Left hindlimb (tissue), 1 donor: ENCODE data around the gene MORN1.

Experiments used
- DNase-seq: peaks from one replicate; pipeline ENCODE4 v3.0.0-alpha.2; 2018

MORN1 gene

GRCh38 chr1:2349806-2350205, 41.5 kb downstream of the MORN1 start:
- DNase-seq: no peak

GRCh38 chr1:2348346-2349325, 42.7 kb downstream of the MORN1 start:
- DNase-seq: no peak

GRCh38 chr1:2347896-2348295, 43.5 kb downstream of the MORN1 start:
- DNase-seq: no peak

DNA sequence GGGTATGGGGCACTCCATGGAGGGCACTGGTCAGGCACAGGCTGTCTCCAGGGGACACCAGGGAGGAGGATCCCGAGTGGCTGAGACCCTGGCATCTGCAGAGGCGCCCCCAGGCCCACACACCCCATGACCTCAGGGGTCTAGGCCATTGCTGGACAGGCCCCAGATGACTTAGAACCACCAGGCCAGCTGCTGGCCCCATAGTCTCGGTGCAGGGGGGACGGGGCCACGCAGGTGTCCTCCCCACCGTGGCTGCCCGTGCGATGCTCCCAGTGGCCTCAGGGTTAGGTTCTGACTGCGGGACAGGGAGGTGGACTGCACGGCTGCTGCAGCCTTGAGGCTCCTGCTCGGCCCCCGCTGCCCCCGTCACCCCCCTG, 44.0 kb downstream of the MORN1 start:
- DNase-seq: no peak

GRCh38 chr1:2346691-2347408, 44.5 kb downstream of the MORN1 start:
- DNase-seq: no peak

- no peak for DNase-seq
Measured at GRCh38 chr1:2345297-2346075, 45.9 kb downstream of the MORN1 start.

GRCh38 chr1:2344744-2345296, 46.5 kb downstream of the MORN1 start:
- no peak for DNase-seq

DNA sequence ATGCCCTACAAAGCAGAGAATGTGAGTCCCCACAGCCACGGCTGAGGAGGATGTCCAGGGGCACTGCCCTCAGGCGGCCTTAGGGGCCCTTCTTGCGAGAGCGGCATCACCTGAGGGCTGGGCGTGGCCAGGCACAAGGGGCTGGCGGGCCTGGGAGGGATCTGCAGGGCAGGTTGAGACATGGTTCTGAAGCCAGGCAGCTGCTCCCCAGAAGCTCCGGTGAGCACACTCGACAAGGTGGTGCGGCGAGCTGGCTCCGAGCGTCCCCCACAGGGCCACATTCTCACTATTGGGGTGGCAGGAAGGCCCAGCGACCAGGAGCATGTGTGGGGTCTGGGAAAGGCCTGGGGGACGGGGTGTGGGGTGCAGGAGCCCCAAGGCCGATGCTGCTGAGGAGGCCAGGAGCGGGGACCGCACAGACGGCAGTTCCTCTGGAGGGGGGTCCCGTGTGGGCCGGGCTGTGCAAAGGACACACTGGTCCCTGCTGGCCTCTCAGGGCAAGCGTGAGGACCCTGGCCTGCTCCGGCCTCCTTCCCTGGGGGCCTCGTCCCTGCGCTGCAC, 47.2 kb downstream of the MORN1 start:
- DNase-seq: peak; percentile 24

- DNase-seq: peak; percentile 33
Measured at GRCh38 chr1:2343023-2343935, 48.1 kb downstream of the MORN1 start.

GRCh38 chr1:2342384-2343022, 48.9 kb downstream of the MORN1 start:
- no peak for DNase-seq

DNA sequence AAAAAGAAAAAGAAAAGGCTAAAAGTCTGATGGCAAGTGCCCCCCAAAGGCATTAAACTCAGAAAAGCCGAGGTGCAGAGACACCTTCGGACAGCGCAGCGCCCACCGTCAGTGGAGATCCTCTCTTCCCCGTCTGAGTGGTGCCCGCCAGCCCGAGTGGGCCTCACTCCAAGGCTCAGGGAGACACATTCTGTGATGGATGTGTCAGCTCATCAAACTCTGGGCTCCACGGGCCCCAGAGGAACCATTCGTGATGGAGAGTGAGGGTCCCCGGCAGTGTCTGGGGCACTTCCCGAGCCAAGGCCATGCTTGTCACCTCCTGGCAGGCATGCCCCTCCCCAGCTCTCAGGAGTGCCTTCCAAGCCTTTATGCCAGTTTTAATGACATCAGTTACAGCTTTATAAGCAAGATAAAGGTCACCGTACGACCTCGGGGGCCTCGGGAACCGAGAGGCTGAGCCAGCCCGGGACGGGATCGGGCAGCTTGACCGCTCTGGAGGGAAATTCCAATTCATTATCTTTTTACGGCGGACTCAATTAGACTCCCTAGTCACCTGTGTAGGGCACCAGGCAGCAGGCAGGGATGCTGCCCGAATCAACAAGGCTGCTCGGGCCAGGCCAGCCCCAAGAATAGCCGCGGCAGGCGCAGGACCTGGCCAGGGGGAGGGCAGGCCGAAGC, 49.5 kb downstream of the MORN1 start:
- no peak for DNase-seq

- DNase-seq: no peak
Measured at GRCh38 chr1:2340918-2341254, 50.5 kb downstream of the MORN1 start.

DNA sequence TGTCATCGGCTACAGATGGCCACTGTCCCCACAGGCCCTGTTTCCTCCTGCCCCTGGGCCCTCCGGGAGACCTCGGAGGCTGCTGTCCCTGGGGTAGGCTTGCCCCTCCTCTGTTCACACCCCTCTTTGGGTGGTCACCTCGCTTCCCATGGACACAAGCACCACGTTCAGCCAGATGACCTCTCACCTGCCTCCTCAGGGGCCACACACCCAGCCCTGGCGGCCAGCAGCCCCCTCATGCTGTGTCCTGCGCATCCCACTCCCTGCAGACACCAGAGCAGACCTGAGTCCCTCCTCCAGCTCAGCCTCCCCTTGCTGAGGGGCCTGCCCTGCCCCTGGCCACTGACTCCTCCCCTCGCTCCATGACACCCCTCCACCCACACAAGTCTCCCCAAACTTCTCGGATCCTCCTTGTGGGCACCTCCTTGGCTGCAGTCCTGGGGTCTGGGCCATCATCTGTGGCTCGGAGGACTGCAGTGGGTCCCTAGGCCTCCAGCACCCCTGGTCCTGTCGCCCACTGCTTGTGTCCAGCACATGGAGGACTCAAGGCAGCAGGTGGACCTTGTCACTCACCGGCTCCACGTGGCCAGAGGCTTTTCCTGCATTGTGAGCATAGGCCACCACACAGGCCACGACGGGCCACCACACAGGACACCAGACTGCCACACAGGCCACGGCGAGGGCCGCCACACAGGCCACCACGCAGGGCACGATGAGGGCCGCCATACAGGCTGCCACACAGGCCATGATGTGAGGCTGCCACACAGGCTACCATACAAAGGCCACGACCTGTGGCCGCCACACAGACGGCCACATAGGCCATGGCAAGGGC, 51.1 kb downstream of the MORN1 start:
- DNase-seq: no peak

DNA sequence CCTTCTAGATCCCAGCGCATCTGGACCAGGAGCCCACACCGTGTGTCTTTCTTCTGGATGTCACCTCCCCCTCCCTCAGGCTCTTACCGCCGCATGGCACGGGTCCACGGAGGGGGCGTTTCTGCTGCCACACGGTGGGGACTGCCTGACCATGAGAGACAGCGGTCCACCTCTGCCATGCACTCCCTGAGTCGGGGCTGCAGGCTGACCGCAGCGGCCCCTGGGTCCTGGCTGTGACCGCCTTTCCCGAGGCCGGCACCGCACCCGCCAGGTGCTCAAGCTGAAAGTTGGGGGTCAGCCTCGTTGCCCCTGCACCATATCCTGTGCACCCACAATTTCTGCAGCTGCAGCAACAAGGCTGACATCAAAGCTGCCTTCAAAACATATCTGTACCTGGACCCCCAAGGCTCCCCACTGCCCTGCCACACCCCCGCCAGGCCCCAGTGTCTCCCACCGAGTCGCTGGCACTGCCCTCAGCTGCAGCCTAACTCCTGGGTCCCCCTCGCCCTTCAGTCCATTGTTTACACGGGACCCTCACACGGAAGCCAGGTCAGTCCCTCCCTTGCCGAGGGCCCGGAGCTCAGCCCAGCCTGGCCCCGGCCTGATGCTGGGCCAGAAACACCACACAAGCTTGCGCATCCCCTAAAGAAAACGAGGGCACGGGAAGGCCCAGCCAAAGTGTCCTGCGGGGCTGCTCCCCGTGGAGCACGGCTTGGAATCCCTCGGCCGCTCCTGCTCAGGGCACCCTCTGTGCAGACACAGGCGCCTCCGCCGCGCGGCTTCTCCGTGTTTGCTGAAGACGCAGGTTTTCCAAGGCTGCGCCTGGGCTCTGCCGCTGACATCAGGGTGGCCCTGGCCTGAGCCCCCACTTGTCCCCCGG, 51.9 kb downstream of the MORN1 start:
- DNase-seq: no peak

DNA sequence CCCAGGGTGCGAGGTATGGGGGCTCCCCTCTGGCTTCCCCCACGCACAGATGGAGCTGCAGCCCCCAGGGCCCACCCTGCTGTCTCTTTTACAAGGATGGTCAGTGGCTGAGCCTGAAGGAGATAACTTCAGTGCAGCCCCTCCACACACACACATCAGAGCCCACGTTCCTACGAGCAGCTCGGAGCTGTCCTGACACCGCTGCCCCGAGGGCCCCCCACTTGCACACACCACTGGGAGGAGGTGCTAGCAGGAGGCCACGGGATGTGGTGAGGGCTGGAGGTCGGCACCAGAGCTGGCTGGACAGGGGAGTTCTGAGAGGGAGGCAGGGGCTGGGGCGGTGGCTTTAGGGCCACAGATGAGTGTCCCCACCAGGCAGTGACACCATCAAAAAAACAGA, 53.9 kb downstream of the MORN1 start:
- DNase-seq: no peak

GRCh38 chr1:2337081-2337480, 54.3 kb downstream of the MORN1 start:
- DNase-seq: no peak

DNA sequence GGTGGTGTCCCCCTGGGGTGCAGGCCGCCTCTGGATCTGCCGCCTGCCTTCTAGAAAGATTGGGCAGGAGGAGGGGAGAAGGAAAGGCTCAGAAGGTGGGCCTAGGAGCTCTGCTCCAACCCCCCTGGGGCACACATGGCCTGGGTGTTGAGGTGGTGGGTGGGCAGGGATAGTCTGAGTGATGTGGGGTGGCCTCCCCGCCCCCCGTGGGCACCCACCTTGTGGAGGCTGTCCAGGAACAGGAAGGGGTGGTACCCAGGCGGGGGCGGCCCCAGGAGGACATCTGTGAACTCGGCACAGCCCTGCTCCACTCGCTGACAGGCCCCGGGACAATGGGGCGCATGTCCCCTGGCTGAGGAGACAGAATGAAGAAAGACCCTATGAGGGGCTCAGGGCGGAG, 54.9 kb downstream of the MORN1 start:
- DNase-seq: no peak

GRCh38 chr1:2335721-2336455, 55.5 kb downstream of the MORN1 start:
- DNase-seq: no peak
